A549 (cell line): ENCODE results near the gene SFRP2. TPM values are rescaled to one million over a fixed set of nuclear protein-coding genes. Genes with fewer than 3 reads are reported as not detected.
A peak's percentile ranks its signal among the peaks of the same experiment; 100 is the strongest.

Experiments
- ATAC-seq, 2 experiments: fragments of 200-7000 bp in 1 of 2; fragments of >200 bp in 1 of 2; cut with Nextera tagmentation in 1 of 2; cut with Tn5 transposase in 1 of 2; 3 replicates each; pipeline versions ENCODE4 v1.8.0 to v1.9.1; 2018 to 2020; ENCODE audit warnings: mild to moderate bottlenecking in 1 of 2, moderate library complexity in 1 of 2
- CTCF ChIA-PET: fragments of 300-600 bp; sonication (Branson Sonifier 250); formaldehyde crosslinking; extraction: SDS; loops from one replicate; lab custom pipeline; 2021; ENCODE audit warnings: antibody characterized with exemption, inconsistent platforms; lab: Yijun Ruan, JAX
- POLR2A ChIA-PET: fragments of 350-600 bp; formaldehyde crosslinking; extraction: SDS; loops from one replicate; lab custom pipeline; 2021; ENCODE audit warnings: antibody characterized with exemption, inconsistent platforms; lab: Yijun Ruan, JAX
- DNase-seq, 2 experiments: peaks; one replicate each; pipeline versions ENCODE4 v3.0.0 to v3.0.0-alpha.2; 2011 to 2016; ENCODE audit warnings: low read depth in 1 of 2, low spot score in 1 of 2
- FAIRE-seq: peaks from 2 replicates; lab custom pipeline; 2011; peaks lifted over from hg19 to GRCh38; lab: Jason Lieb, UNC
- H3K27ac ChIP-seq, 2 experiments: fragments of >200 bp; sonication (Bioruptor Twin); formaldehyde crosslinking; 3 replicates each; pipeline ENCODE4 v1.5.1; 2016 to 2017
- H3K4me1 ChIP-seq: fragments of >200 bp; sonication (Bioruptor Twin); formaldehyde crosslinking; 3 replicates; pipeline ENCODE4 v1.6.1; 2016
- H3K4me2 ChIP-seq: fragments of >200 bp; sonication (Bioruptor Twin); formaldehyde crosslinking; 3 replicates; pipeline ENCODE4 v1.6.1; 2016
- H3K4me3 ChIP-seq: fragments of >200 bp; sonication (Bioruptor Twin); formaldehyde crosslinking; 3 replicates; pipeline ENCODE4 v1.5.1; 2016
- H3K9me3 ChIP-seq: fragments of >200 bp; sonication (Bioruptor Twin); formaldehyde crosslinking; 3 replicates; pipeline ENCODE4 v1.6.1; 2016
- BHLHE40 ChIP-seq: IDR thresholded peaks from 2 replicates; pipeline ENCODE4 v1.6.1; 2012; ENCODE audit warnings: low read depth, low read length, inconsistent platforms
- CBX2 ChIP-seq: fragments of 200-600 bp; sonication (generic); IDR thresholded peaks from 2 replicates; pipeline ENCODE4 v1.6.1; 2016; ENCODE audit warnings: low read depth, mild to moderate bottlenecking, borderline replicate concordance
- CBX8 ChIP-seq: fragments of 200-600 bp; sonication (generic); IDR thresholded peaks from 2 replicates; pipeline ENCODE4 v1.6.1; 2016
- CEBPB ChIP-seq, 2 experiments: fragments of >200 bp in 1 of 2; sonication (Bioruptor Twin) in 1 of 2; formaldehyde crosslinking in 1 of 2; IDR thresholded peaks; 2 replicates each; pipeline ENCODE4 v1.6.1; 2012 to 2016
- FOXS1 ChIP-seq: fragments of 250-450 bp; sonication (Bioruptor Pico); IDR thresholded peaks from 2 replicates; pipeline ENCODE4 v1.5.0; 2020; ENCODE audit warnings: mild to moderate bottlenecking, moderate library complexity
- HEYL ChIP-seq: fragments of 250-450 bp; sonication (Bioruptor Pico); IDR thresholded peaks from 2 replicates; pipeline ENCODE4 v1.8.0; 2021; ENCODE audit warnings: mild to moderate bottlenecking, moderate library complexity
- HOXA7 ChIP-seq: fragments of 250-450 bp; sonication (Bioruptor Pico); IDR thresholded peaks from 2 replicates; pipeline ENCODE4 v1.5.0; 2020; ENCODE audit warnings: mild to moderate bottlenecking, moderate library complexity
- HOXB13 ChIP-seq: fragments of 250-450 bp; sonication (Bioruptor Pico); IDR thresholded peaks from 2 replicates; pipeline ENCODE4 v1.5.0; 2020; ENCODE audit warnings: low read depth, mild to moderate bottlenecking, moderate library complexity
- HOXB5 ChIP-seq: fragments of 250-450 bp; sonication (Bioruptor Pico); IDR thresholded peaks from 2 replicates; pipeline ENCODE4 v1.5.0; 2020; ENCODE audit warnings: mild to moderate bottlenecking, moderate library complexity
- JUNB ChIP-seq: fragments of >200 bp; sonication (Bioruptor Twin); formaldehyde crosslinking; IDR thresholded peaks from 2 replicates; pipeline ENCODE4 v1.6.1; 2016
- KDM1A ChIP-seq: fragments of 200-600 bp; sonication (generic); IDR thresholded peaks from 2 replicates; pipeline ENCODE4 v1.6.1; 2016; ENCODE audit warnings: low read depth, mild to moderate bottlenecking
- MAZ ChIP-seq: fragments of 150-350 bp; IDR thresholded peaks from 2 replicates; pipeline ENCODE4 v1.6.1; 2014; ENCODE audit warnings: antibody characterized with exemption, low read depth, low read length, borderline replicate concordance
- NPAS2 ChIP-seq: fragments of 250-450 bp; sonication (Bioruptor Pico); IDR thresholded peaks from 2 replicates; pipeline ENCODE4 v1.8.0; 2022; ENCODE audit warnings: mild to moderate bottlenecking, moderate library complexity, borderline replicate concordance
- PHF8 ChIP-seq: fragments of 200-600 bp; sonication (generic); IDR thresholded peaks from 2 replicates; pipeline ENCODE4 v1.6.1; 2016; ENCODE audit warnings: low read depth, mild to moderate bottlenecking, antibody characterized with exemption, moderate library complexity, borderline replicate concordance
- RAD21 ChIP-seq, 2 experiments: fragments of >200 bp in 1 of 2; sonication (Bioruptor Twin) in 1 of 2; formaldehyde crosslinking in 1 of 2; IDR thresholded peaks in 1 of 2; conservative IDR thresholded peaks in 1 of 2; 2 replicates in 1 of 2; 3 replicates in 1 of 2; pipeline ENCODE4 v1.6.1; 2012 to 2018; ENCODE audit warnings: inconsistent platforms in 1 of 2
- RARB ChIP-seq: fragments of 250-450 bp; sonication (Bioruptor Pico); IDR thresholded peaks from 2 replicates; pipeline ENCODE4 v1.8.0; 2021; ENCODE audit warnings: mild to moderate bottlenecking, moderate library complexity
- RNF2 ChIP-seq: fragments of 200-600 bp; sonication (generic); IDR thresholded peaks from 2 replicates; pipeline ENCODE4 v1.6.1; 2016; ENCODE audit warnings: low read depth, mild to moderate bottlenecking, antibody characterized with exemption, moderate library complexity, borderline replicate concordance
- SMC3 ChIP-seq: fragments of >200 bp; sonication (Bioruptor Twin); formaldehyde crosslinking; IDR thresholded peaks from 3 replicates; pipeline ENCODE4 v1.6.1; 2018; ENCODE audit warnings: inconsistent platforms
- TP53 ChIP-seq: fragments of 250-450 bp; sonication (Bioruptor Pico); IDR thresholded peaks from 2 replicates; pipeline ENCODE4 v1.5.0; 2021; ENCODE audit warnings: mild to moderate bottlenecking, moderate library complexity
- ZC3H11A ChIP-seq: fragments of 450-650 bp; IDR thresholded peaks from 2 replicates; pipeline ENCODE4 v1.6.1; 2014; ENCODE audit warnings: antibody characterized with exemption, mild to moderate bottlenecking
- WGBS: methylation state at CpG from one replicate; pipeline ENCODE4 v1.1.6; 2017; ENCODE audit errors: missing lambda C conversion rate; 5-methylcytosine and 5-hydroxymethylcytosine counted together
- polyA plus RNA-seq, 4 experiments: library from polyadenylated mRNA; depleted of rRNA in 3 of 4; stranded (reverse); fragments of >200 nt; fragmentation: RNase III in 1 of 4; extraction: RNeasy Plus Mini Kit Qiagen cat#74134 plus additional on column Dnase treatment in 1 of 4; gene quantifications; 2 replicates in 3 of 4; 3 replicates in 1 of 4; pipeline ENCODE4 v1.2.3, GENCODE V29; 2011 to 2017
- TF ChIP-seq, protein P1 (sequence below): fragments of 450-650 bp; IDR thresholded peaks from 2 replicates; pipeline ENCODE4 v1.6.1; 2014; ENCODE audit warnings: antibody characterized with exemption
- TF ChIP-seq, protein P2 (sequence below): fragments of >200 bp; sonication (Bioruptor Twin); formaldehyde crosslinking; IDR thresholded peaks from 3 replicates; pipeline ENCODE4 v1.5.1; 2016

SFRP2 gene
- polyA plus RNA-seq, 2 of the 4 experiments (the other 2 are of a cell fraction) = not detected

DNA sequence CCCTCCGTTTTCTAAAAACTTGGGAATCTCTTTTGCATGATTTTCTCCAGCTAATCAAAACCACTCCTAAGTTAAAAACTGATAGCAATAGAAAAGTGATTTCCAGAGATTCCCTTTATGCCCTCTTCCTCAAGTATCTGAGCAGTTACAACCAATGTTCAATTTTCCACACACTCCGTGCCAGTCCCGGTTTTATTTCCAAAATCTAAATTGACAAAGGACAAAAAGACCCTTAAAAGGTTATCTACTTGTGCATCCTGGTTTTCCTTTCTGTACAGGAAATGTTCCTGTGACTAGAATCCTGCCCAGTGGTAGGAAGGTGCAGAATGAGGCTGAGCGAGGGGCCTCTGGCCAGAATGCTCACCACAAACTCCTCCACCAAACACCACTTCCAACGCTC lies 1.3 kb downstream of the SFRP2 start:
- 24% methylated on average over 5 of the region's 5 CpGs for WGBS
- DNase-seq (no peak), FAIRE-seq (no peak), ATAC-seq (no peak)
- TF ChIP-seq RARB (CRISPR knock-in tag) = no peak
- TF ChIP-seq HOXA7 (CRISPR knock-in tag) = no peak
- no peak for TF ChIP-seq FOXS1 (CRISPR knock-in tag)
- TF ChIP-seq MAZ = no peak
- TF ChIP-seq CEBPB (IDR thresholded peaks at IDR 0.05) = no peak
- no peak for TF ChIP-seq ZC3H11A
- no peak for TF ChIP-seq RAD21 (conservative IDR thresholded peaks at IDR 0.05 in 1 of 2, IDR thresholded peaks at IDR 0.05 in 1 of 2)
- H3K4me3 ChIP-seq = no peak overlapping the region
- no peaks in the 10 kb centered on the region for H3K9me3 ChIP-seq
- H3K4me1 ChIP-seq = no peaks in the 10 kb centered on the region
- POLR2A ChIA-PET = no interaction called here
- H3K4me2 ChIP-seq = no peak overlapping the region
- no peak overlapping the region for H3K27ac ChIP-seq
- CTCF ChIA-PET = interaction anchor here (0.9 to 2.5 kb wide), 3 partner anchors 8 to 232 kb away, joined by 3 to 9 read pairs (median 4); no protein-coding TSS in a partner anchor

DNA sequence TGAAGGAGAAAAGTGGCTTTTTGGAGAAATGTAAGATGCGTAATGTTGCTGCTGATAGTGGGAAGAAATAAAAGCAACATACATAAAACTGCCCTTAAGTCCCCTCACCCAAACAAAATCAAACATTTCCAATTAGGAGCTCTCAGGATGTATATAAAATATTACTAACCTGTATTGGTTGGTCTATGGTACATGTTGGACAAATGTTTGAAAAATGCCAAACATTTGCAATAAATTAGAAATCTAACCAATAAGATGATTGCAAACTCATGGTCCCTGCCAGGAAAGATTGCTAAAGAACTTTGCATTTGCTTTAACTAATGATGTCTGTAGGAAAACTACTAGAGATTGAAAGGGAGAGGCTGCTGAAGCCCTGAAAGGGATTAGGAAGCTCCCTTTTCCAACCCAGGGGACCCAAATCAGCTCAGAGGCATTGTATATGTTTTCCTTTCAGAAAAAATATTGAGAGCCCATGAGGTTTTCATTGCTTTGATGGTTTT lies 1.8 kb downstream of the SFRP2 start:
- ATAC-seq (no peak), DNase-seq (no peak)
- no peak overlapping the region for H3K27ac ChIP-seq
- no peaks in the 10 kb centered on the region for H3K9me3 ChIP-seq
- WGBS = 25% methylated on average over 1 of the region's 1 CpG
- CTCF ChIA-PET = interaction anchor here (0.6 to 2.5 kb wide), 6 partner anchors 9 to 694 kb away, joined by 3 to 9 read pairs (median 4); no protein-coding TSS in a partner anchor
- no peak overlapping the region for H3K4me2 ChIP-seq
- no peak for TF ChIP-seq ZC3H11A
- TF ChIP-seq BHLHE40 = no peak
- TF ChIP-seq, protein P1, sequence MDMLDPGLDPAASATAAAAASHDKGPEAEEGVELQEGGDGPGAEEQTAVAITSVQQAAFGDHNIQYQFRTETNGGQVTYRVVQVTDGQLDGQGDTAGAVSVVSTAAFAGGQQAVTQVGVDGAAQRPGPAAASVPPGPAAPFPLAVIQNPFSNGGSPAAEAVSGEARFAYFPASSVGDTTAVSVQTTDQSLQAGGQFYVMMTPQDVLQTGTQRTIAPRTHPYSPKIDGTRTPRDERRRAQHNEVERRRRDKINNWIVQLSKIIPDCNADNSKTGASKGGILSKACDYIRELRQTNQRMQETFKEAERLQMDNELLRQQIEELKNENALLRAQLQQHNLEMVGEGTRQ = no peak
- TF ChIP-seq HOXB5 (CRISPR knock-in tag) = no peak
- TF ChIP-seq RARB (CRISPR knock-in tag) = no peak
- TF ChIP-seq RNF2 = no peak
- no peak for TF ChIP-seq JUNB
- TF ChIP-seq KDM1A = no peak
- no peak for TF ChIP-seq MAZ
- no peak for TF ChIP-seq HEYL (CRISPR knock-in tag)
- no peak for TF ChIP-seq TP53 (CRISPR knock-in tag)
- TF ChIP-seq HOXB13 (CRISPR knock-in tag) = no peak
- TF ChIP-seq NPAS2 (CRISPR knock-in tag) = no peak
- no peak for TF ChIP-seq CBX8
- TF ChIP-seq, all 56 proteins: peak for 0
- no peaks in the 10 kb centered on the region for H3K4me1 ChIP-seq
- no peak overlapping the region for H3K4me3 ChIP-seq
- FAIRE-seq = no peak
- POLR2A ChIA-PET = no interaction called here

DNA sequence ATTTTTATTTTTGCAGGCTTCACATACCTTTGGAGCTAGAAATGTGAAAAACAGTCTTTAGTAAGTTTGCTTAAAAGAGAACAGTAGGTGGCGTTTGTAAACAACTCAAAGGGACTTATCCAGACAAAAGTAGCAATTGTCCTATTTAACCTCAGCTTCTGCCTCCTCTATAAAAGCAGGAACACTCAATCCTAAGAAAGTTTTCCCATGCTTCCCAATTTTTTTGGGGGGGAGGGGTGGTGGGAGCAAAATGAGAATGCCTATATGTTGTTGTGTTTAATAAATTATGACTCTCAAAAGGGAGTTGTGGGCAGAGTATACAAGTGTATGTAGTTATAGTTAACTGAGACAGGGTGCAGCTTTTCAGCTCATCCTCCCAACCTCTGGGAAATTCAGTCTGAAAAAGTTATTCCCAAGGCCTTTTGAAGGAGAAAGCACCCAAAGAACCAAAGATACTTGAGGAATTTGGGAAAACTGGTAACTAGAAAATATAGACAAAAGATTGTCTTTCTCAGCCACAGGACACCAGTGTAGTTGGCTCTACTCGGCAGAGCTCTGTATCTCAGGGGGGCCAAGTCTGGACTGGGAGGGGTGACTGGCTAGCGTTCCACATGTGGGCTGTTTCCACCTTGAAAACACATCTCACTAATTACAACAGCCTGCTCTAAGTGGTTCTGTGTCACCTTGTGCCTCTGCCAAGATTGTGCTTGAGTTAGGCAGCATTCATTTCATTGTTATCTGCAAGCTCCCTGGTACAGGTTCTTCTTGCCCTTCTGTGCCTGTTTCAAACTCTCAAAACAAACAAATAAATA lies 2.8 kb downstream of the SFRP2 start:
- Histone ChIP-seq H3K27ac (no peak overlapping the region), H3K4me2 (no peak overlapping the region), H3K4me1 (no peaks in the 10 kb centered on the region), H3K4me3 (no peak overlapping the region)
- under 1% methylated on average over 3 of the region's 3 CpGs for WGBS
- ChIA-PET POLR2A (interaction anchor here (0.7 kb wide), 1 partner anchor 149 kb away, joined by 6 read pairs; no protein-coding TSS in a partner anchor), CTCF (interaction anchor here (0.6 to 2.5 kb wide), 8 partner anchors 8 to 579 kb away, joined by 3 to 9 read pairs (median 4); no protein-coding TSS in a partner anchor)
- no peak for TF ChIP-seq CBX2
- TF ChIP-seq, protein P2, sequence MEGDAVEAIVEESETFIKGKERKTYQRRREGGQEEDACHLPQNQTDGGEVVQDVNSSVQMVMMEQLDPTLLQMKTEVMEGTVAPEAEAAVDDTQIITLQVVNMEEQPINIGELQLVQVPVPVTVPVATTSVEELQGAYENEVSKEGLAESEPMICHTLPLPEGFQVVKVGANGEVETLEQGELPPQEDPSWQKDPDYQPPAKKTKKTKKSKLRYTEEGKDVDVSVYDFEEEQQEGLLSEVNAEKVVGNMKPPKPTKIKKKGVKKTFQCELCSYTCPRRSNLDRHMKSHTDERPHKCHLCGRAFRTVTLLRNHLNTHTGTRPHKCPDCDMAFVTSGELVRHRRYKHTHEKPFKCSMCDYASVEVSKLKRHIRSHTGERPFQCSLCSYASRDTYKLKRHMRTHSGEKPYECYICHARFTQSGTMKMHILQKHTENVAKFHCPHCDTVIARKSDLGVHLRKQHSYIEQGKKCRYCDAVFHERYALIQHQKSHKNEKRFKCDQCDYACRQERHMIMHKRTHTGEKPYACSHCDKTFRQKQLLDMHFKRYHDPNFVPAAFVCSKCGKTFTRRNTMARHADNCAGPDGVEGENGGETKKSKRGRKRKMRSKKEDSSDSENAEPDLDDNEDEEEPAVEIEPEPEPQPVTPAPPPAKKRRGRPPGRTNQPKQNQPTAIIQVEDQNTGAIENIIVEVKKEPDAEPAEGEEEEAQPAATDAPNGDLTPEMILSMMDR = peak; percentile 40
- TF ChIP-seq RAD21 (conservative IDR thresholded peaks at IDR 0.05 in 1 of 2, IDR thresholded peaks at IDR 0.05 in 1 of 2) = peak; percentile 43 to 48; a peak in 3 of 5 replicates
- no peak for TF ChIP-seq PHF8
- TF ChIP-seq SMC3 = peak; percentile 38; the same call in 1 of the 3 replicates
- TF ChIP-seq, all 56 proteins: peak for 3
- H3K9me3 ChIP-seq = no peaks in the 10 kb centered on the region
- DNase-seq (peak in 1 of 2 experiments; percentile 14), FAIRE-seq (no peak), ATAC-seq (peak; percentile 62 to 67; a peak in 4 of 6 replicates)
